ENCODE data around the gene ACBD5. TPM values are rescaled to one million over a fixed set of nuclear protein-coding genes. Genes with fewer than 3 reads are reported as not detected.

Gene ACBD5, protein sequence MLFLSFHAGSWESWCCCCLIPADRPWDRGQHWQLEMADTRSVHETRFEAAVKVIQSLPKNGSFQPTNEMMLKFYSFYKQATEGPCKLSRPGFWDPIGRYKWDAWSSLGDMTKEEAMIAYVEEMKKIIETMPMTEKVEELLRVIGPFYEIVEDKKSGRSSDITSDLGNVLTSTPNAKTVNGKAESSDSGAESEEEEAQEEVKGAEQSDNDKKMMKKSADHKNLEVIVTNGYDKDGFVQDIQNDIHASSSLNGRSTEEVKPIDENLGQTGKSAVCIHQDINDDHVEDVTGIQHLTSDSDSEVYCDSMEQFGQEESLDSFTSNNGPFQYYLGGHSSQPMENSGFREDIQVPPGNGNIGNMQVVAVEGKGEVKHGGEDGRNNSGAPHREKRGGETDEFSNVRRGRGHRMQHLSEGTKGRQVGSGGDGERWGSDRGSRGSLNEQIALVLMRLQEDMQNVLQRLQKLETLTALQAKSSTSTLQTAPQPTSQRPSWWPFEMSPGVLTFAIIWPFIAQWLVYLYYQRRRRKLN
- total RNA-seq, result 5.2 and 9.7 TPM in 2 replicates

DNA sequence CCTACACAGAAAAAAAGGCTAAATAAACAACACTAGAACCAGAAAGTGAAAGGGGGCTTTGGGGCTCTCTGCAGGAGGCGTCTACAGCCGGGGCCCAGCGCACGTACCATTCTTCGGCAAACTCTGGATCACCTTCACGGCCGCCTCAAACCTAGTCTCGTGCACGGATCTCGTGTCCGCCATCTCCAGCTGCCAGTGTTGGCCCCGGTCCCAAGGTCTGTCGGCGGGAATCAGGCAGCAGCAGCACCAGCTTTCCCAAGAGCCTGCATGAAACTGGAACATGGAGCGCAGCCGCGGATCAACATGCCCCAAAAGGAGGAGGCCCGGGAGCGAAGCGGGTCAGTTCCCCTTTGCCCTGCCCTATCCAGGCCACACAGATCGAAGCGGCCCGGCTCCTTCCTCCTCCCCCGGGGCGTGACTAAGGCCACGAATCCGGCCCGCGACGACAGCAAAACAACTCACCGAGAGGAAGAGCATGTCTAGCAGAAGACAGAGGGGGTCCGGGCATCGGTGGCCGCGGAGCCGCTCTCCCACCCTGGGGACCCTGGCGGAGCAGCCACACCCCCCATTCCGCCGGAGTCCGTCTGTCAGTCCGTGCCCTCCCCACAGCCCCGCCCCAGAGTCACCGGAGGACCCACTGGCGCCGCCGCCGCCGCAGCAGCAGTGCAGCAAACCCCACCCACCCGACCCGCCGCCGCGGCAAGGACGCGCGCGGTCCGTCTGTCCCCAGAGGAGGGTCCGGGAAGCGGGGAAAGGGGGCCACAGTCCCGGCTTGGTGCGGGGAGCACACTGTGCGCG, at the start of gene ACBD5:
ACBD5 (minus strand) TSS at position 586 of the 798 bp plus-strand sequence; CDS start at position 477, 109 bp downstream.

DNA sequence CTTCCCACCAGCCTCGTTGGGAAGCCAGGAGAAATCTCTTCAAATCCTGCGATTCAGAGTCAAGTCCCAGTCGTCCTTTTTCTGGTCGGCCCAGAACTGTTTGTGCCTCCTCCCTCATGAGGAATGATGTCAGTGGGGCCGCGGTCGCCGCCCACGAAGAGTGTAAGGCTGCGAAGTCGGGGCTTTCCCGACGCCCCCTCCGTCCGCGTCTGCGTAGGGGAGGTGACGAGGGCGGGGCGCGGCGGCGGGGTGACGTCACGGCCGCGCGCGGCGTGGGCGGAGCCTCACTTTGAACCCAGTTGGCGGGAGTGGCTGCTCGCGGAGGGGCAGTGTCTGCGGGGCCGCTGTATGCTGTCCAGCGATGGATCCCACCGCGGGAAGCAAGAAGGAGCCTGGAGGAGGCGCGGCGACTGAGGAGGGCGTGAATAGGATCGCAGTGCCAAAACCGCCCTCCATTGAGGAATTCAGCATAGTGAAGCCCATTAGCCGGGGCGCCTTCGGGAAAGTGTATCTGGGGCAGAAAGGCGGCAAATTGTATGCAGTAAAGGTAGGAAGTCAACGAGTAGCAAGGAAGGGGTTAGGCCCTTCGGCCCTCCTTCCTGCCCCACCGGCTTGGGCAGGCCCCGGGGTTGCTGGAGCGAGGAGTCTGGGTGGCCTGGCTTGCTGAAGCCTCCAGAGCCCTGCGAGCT, 85.4 kb downstream of the ACBD5 start, which contains the start of gene MASTL:
MASTL (plus strand) TSS at position 287 of the 689 bp plus-strand sequence; CDS start at position 362, 75 bp downstream.

Other genes starting within 250 kb of the ACBD5 start
- 3.4 and 6.9 TPM in 2 replicates for gene ANKRD26, start 140.3 kb downstream of the ACBD5 start, total RNA-seq
- gene YME1L1, start 86.4 kb downstream of the ACBD5 start, total RNA-seq, result 78.1 and 94.1 TPM in 2 replicates
- gene MASTL, start 85.4 kb downstream of the ACBD5 start, total RNA-seq, result 4.8 and 8.0 TPM in 2 replicates